ENCODE results near the gene ZNF839.

DNA sequence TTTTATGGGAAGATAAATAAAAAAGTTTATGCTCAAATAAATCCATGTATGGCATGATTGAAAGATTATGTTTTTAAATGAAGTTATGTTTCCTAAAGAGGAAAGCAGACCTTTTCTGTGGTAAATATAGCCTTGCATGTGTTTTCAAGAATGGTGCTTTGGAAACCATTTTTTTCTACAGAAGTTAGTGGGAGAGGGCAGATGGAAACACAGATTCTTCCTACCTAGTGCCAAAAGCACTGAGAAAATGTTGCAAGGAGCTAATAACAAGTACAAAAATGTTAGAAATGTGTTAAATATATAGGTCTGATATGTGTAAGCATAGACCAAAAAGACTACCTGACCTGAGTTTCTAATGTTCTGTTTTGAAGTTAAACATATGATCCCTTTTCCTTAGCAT is 67.5 kb downstream of the ZNF839 start:
- no peak for TF ChIP-seq POLR2AphosphoS5 (IDR thresholded peaks at IDR 0.05)
- TF ChIP-seq CTCF (IDR thresholded peaks at IDR 0.05), result no peak
